Measurements from ENCODE around the gene MACROD2.

MACROD2 gene

DNA sequence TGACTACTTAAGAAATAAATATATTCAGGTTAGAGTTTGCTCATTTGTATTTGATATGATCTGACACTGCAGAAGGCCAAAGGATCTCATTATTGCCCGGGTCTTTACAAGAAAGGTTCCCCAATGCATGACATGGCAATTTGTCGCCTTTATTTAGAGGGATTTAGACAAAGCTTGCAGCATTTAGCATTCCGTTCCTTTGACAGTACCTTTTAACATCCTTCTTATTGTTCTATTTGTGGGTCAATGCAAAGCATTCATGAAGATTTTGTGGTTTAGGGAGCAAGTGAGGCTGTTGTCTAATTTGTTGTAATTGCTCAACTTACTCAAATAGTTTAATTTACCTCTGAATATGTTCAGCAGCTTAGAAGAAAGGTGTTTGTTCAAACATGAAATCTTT is 572.9 kb downstream of the MACROD2 start:
- TF ChIP-seq POLR2AphosphoS5 (IDR thresholded peaks at IDR 0.05; ENCODE audit: low read depth, low read length) (no peak), SIN3A (IDR thresholded peaks at IDR 0.05; ENCODE audit: borderline replicate concordance, insufficient read depth, low read length) (no peak), TAF1 (IDR thresholded peaks at IDR 0.05; ENCODE audit: borderline replicate concordance, insufficient read depth, low read length) (no peak), FOXP2 (optimal IDR thresholded peaks at IDR 0.05; ENCODE audit: borderline replicate concordance, extremely low read depth, extremely low read length, insufficient read depth) (no peak)
- TF ChIP-seq, protein P1, sequence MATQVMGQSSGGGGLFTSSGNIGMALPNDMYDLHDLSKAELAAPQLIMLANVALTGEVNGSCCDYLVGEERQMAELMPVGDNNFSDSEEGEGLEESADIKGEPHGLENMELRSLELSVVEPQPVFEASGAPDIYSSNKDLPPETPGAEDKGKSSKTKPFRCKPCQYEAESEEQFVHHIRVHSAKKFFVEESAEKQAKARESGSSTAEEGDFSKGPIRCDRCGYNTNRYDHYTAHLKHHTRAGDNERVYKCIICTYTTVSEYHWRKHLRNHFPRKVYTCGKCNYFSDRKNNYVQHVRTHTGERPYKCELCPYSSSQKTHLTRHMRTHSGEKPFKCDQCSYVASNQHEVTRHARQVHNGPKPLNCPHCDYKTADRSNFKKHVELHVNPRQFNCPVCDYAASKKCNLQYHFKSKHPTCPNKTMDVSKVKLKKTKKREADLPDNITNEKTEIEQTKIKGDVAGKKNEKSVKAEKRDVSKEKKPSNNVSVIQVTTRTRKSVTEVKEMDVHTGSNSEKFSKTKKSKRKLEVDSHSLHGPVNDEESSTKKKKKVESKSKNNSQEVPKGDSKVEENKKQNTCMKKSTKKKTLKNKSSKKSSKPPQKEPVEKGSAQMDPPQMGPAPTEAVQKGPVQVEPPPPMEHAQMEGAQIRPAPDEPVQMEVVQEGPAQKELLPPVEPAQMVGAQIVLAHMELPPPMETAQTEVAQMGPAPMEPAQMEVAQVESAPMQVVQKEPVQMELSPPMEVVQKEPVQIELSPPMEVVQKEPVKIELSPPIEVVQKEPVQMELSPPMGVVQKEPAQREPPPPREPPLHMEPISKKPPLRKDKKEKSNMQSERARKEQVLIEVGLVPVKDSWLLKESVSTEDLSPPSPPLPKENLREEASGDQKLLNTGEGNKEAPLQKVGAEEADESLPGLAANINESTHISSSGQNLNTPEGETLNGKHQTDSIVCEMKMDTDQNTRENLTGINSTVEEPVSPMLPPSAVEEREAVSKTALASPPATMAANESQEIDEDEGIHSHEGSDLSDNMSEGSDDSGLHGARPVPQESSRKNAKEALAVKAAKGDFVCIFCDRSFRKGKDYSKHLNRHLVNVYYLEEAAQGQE (IDR thresholded peaks at IDR 0.05; ENCODE audit: insufficient read depth in 1 of 2, low read depth in 2 of 2, low read length in 2 of 2) = no peak

DNA sequence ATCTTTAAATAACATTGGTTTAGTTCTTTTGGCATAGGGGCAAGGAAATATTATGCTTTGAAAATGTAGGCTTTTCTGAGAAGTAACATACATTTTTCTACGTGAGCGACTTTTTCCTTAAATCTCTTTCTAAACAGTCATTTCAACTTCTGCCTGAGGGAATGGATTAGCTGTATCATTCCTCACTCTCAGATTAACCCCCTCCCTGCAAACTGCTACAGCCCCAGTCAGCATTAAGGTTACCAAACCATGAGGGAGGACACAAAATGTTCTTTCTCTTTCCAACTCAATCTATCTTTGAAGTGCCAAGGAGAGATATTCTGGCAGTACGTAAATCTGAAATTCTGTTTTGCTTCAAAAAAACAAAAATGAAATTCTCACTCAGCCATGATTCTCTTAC is 573.4 kb downstream of the MACROD2 start:
- TF ChIP-seq SIN3A (IDR thresholded peaks at IDR 0.05; ENCODE audit: borderline replicate concordance, insufficient read depth, low read length) (no peak), FOXP2 (optimal IDR thresholded peaks at IDR 0.05; ENCODE audit: borderline replicate concordance, extremely low read depth, extremely low read length, insufficient read depth) (no peak), TAF1 (IDR thresholded peaks at IDR 0.05; ENCODE audit: borderline replicate concordance, insufficient read depth, low read length) (no peak), POLR2AphosphoS5 (IDR thresholded peaks at IDR 0.05; ENCODE audit: low read depth, low read length) (no peak)
- TF ChIP-seq, protein P1 (IDR thresholded peaks at IDR 0.05; ENCODE audit: insufficient read depth in 1 of 2, low read depth in 2 of 2, low read length in 2 of 2) = no peak

DNA sequence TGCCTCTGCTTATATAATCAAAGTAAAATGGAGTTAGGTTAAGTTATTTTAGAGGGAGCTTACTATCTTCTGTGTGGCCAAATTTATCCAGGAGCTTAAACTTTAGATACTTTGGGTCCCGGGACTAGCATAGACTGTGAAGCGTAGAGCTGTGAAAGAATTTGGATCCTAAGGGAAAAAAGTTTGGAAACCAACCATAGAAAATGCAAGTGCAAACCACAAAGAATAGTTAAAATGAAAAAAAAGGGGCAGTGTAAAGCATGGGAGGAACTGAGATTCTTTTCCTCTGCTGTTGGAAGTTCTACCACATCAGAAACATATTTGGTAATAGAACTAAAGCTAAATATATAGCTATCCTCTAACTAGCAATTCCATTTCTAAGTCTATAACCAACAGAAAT is 574.3 kb downstream of the MACROD2 start:
- TF ChIP-seq FOXP2 (optimal IDR thresholded peaks at IDR 0.05; ENCODE audit: borderline replicate concordance, extremely low read depth, extremely low read length, insufficient read depth) (no peak), POLR2AphosphoS5 (IDR thresholded peaks at IDR 0.05; ENCODE audit: low read depth, low read length) (no peak), SIN3A (IDR thresholded peaks at IDR 0.05; ENCODE audit: borderline replicate concordance, insufficient read depth, low read length) (no peak), TAF1 (IDR thresholded peaks at IDR 0.05; ENCODE audit: borderline replicate concordance, insufficient read depth, low read length) (no peak)
- TF ChIP-seq, protein P1 (IDR thresholded peaks at IDR 0.05; ENCODE audit: insufficient read depth in 1 of 2, low read depth in 2 of 2, low read length in 2 of 2) = no peak

DNA sequence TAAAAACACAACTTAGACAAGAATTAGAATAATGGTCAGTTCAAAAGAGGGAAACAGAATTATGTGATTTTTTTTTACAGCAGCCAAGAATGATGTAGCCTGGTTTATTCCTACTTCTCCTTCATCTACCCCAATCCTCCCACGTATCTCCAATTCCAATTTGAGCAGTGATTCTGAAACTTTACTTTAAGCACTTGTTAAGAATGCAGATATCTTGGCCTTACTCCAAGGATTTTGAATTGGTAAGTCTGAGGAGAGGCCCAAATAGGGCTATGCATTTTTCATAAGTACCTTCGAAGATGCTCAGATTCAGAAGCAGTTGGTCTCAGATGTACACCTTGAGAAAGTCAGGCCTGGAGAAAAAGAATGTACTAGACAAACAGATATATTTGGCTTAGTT is 575.5 kb downstream of the MACROD2 start:
- TF ChIP-seq POLR2AphosphoS5 (IDR thresholded peaks at IDR 0.05; ENCODE audit: low read depth, low read length) (no peak), TAF1 (IDR thresholded peaks at IDR 0.05; ENCODE audit: borderline replicate concordance, insufficient read depth, low read length) (no peak), SIN3A (IDR thresholded peaks at IDR 0.05; ENCODE audit: borderline replicate concordance, insufficient read depth, low read length) (no peak), FOXP2 (optimal IDR thresholded peaks at IDR 0.05; ENCODE audit: borderline replicate concordance, extremely low read depth, extremely low read length, insufficient read depth) (no peak)
- TF ChIP-seq, protein P1 (IDR thresholded peaks at IDR 0.05; ENCODE audit: insufficient read depth in 1 of 2, low read depth in 2 of 2, low read length in 2 of 2) = no peak

DNA sequence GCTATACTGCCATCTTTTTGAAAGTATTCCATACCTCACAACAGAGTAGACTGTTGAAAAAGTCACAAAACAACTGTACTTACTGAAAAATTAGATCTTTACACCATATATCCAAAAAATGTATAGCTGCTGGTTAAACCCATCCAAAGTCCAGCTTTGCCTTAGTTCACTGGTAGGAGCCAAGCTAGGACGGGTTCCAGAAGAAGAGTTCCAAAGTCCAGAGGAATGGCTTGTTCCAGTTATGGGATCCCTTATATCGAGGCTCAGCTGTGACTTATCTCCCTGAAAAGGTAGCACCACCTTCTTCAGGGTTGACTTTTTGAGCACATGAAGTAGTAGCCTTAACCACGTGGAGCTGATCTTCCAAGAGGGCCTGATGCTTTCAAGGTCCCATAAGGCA is 578.4 kb downstream of the MACROD2 start:
- TF ChIP-seq TAF1 (IDR thresholded peaks at IDR 0.05; ENCODE audit: borderline replicate concordance, insufficient read depth, low read length) (no peak), POLR2AphosphoS5 (IDR thresholded peaks at IDR 0.05; ENCODE audit: low read depth, low read length) (no peak), SIN3A (IDR thresholded peaks at IDR 0.05; ENCODE audit: borderline replicate concordance, insufficient read depth, low read length) (no peak), FOXP2 (optimal IDR thresholded peaks at IDR 0.05; ENCODE audit: borderline replicate concordance, extremely low read depth, extremely low read length, insufficient read depth) (no peak)
- TF ChIP-seq, protein P1 (IDR thresholded peaks at IDR 0.05; ENCODE audit: insufficient read depth in 1 of 2, low read depth in 2 of 2, low read length in 2 of 2) = no peak
